Stimulated activated CD4-positive, alpha-beta T cell treated with anti-CD3 and anti-CD28 coated beads, Interleukin-15, amount 100 ng/mL, for 24 hours (primary cell): ENCODE measurements around the gene FDXACB1.

ENCODE experiments used
- DNase-seq: peaks from one replicate; pipeline ENCODE4 v3.0.0-alpha.2; 2020

The FDXACB1 gene

GRCh38 chr11:111841370-111842053 is 37.5 kb downstream of the FDXACB1 start:
- DNase-seq = peak; percentile 92

- DNase-seq = no peak
These were observed 38.8 kb downstream of the FDXACB1 start for GRCh38 chr11:111840143-111840542.

- DNase-seq = no peak
These were observed 40.9 kb downstream of the FDXACB1 start for GRCh38 chr11:111838054-111838453.

GRCh38 chr11:111837366-111837891 is 41.5 kb downstream of the FDXACB1 start:
- no peak for DNase-seq

- DNase-seq = no peak
These were observed 42.2 kb downstream of the FDXACB1 start for GRCh38 chr11:111836721-111837120.

GRCh38 chr11:111836162-111836561 is 42.8 kb downstream of the FDXACB1 start:
- DNase-seq = no peak

GRCh38 chr11:111835665-111836064 is 43.3 kb downstream of the FDXACB1 start:
- DNase-seq = no peak

- no peak for DNase-seq
These were observed 44.4 kb downstream of the FDXACB1 start for GRCh38 chr11:111834432-111835163.

GRCh38 chr11:111833524-111833923 is 45.4 kb downstream of the FDXACB1 start:
- DNase-seq = no peak

GRCh38 chr11:111829185-111829968 is 49.6 kb downstream of the FDXACB1 start:
- peak; percentile 5 for DNase-seq

- no peak for DNase-seq
These were observed 52.5 kb downstream of the FDXACB1 start for GRCh38 chr11:111826322-111826950.
